Measurements from ENCODE around the gene TBRG4. TPM values are rescaled to one million over a fixed set of nuclear protein-coding genes. Genes with fewer than 3 reads are reported as not detected.
A peak's percentile ranks its signal among the peaks of the same experiment; 100 is the strongest.

The TBRG4 gene
- polyA plus RNA-seq, 10 donors: 31.4 to 44.2 (median 37.5) TPM

- DNase-seq: no peak
Observed at GRCh38 chr7:45092931-45093235, 18.6 kb downstream of the TBRG4 start.

- no peak for DNase-seq
Observed at GRCh38 chr7:45092100-45092930, 19.2 kb downstream of the TBRG4 start.

GRCh38 chr7:45089341-45089891, 22.1 kb downstream of the TBRG4 start:
- peak in 2 of 3 donors; percentile 20 to 46 for DNase-seq

- peak; percentile 40 to 78 (median 61) for DNase-seq
Observed at GRCh38 chr7:45088821-45089340, 22.6 kb downstream of the TBRG4 start, which contains the start of gene NACAD. Gene NACAD (minus strand): TSS chr7:45088969. CDS start chr7:45088894, 75 bp downstream.

- peak in 2 of 3 donors; percentile 6 to 41 for DNase-seq
Observed at GRCh38 chr7:45088146-45088701, 23.3 kb downstream of the TBRG4 start.

- DNase-seq: no peak
Observed at GRCh38 chr7:45087301-45088145, 24.0 kb downstream of the TBRG4 start.

- DNase-seq: no peak
Observed at GRCh38 chr7:45086331-45087065, 25.0 kb downstream of the TBRG4 start.

- no peak for DNase-seq
Observed at GRCh38 chr7:45085619-45086200, 25.8 kb downstream of the TBRG4 start.

- no peak for DNase-seq
Observed at GRCh38 chr7:45084901-45085618, 26.4 kb downstream of the TBRG4 start.

- DNase-seq: no peak
Observed at GRCh38 chr7:45084336-45084735, 27.2 kb downstream of the TBRG4 start.

GRCh38 chr7:45082831-45083331, 28.6 kb downstream of the TBRG4 start:
- DNase-seq: no peak

- DNase-seq: no peak
Observed at GRCh38 chr7:45082031-45082830, 29.3 kb downstream of the TBRG4 start.

- no peak for DNase-seq
Observed at GRCh38 chr7:45081670-45081974, 29.9 kb downstream of the TBRG4 start.

GRCh38 chr7:45080958-45081669, 30.4 kb downstream of the TBRG4 start:
- DNase-seq: no peak

GRCh38 chr7:45080265-45080957, 31.1 kb downstream of the TBRG4 start:
- no peak for DNase-seq

GRCh38 chr7:45078125-45078681, 33.3 kb downstream of the TBRG4 start:
- DNase-seq: no peak

GRCh38 chr7:45077579-45077978, 33.9 kb downstream of the TBRG4 start:
- no peak for DNase-seq

- DNase-seq: no peak
Observed at GRCh38 chr7:45076946-45077345, 34.6 kb downstream of the TBRG4 start.
